Keratinocyte (primary cell): ENCODE results near the gene STARD10. TPM values are rescaled to one million over a fixed set of nuclear protein-coding genes. Genes with fewer than 3 reads are reported as not detected.

Source experiments
- DNase-seq: peaks from one replicate; pipeline ENCODE4 v3.0.0-alpha.2; 2011; ENCODE audit warnings: low read depth, missing footprints, low spot score
- FAIRE-seq: peaks from 2 replicates; lab custom pipeline; 2011; peaks lifted over from hg19 to GRCh38; lab: Jason Lieb, UNC
- H2AFZ ChIP-seq: 2 replicates; pipeline ENCODE4 v1.6.0; 2012; ENCODE audit warnings: low read length, control low read depth, inconsistent platforms; ENCODE audit not compliant: control insufficient read depth
- H3K27ac ChIP-seq: 2 replicates; pipeline ENCODE4 v1.5.1; 2011; ENCODE audit warnings: low read length; ENCODE audit not compliant: control insufficient read depth, insufficient read depth
- H3K27me3 ChIP-seq: 3 replicates; pipeline ENCODE4 v1.6.0; 2011; ENCODE audit warnings: low read length; ENCODE audit not compliant: control insufficient read depth, insufficient read depth; ENCODE audit errors: extremely low read depth
- H3K36me3 ChIP-seq, 2 experiments: 2 replicates in 1 of 2; 3 replicates in 1 of 2; pipeline ENCODE4 v1.5.1; 2011; ENCODE audit warnings: low read length in 2 of 2, mild to moderate bottlenecking in 1 of 2; ENCODE audit not compliant: control insufficient read depth in 2 of 2, insufficient read depth in 2 of 2; ENCODE audit errors: extremely low read depth in 1 of 2
- H3K4me1 ChIP-seq: 3 replicates; pipeline ENCODE4 v1.5.1; 2011; ENCODE audit warnings: low read length; ENCODE audit not compliant: control insufficient read depth, insufficient read depth; ENCODE audit errors: extremely low read depth
- H3K4me2 ChIP-seq: 3 replicates; pipeline ENCODE4 v1.6.0; 2011; ENCODE audit warnings: low read depth, low read length; ENCODE audit not compliant: control insufficient read depth, insufficient read depth; ENCODE audit errors: extremely low read depth
- H3K4me3 ChIP-seq, 3 experiments: fragments of 200-600 bp in 1 of 3; sonication (generic) in 1 of 3; 2 replicates in 2 of 3; 3 replicates in 1 of 3; pipeline ENCODE4 v1.5.1; 2011 to 2016; ENCODE audit warnings: low read length in 3 of 3, mild to moderate bottlenecking in 3 of 3, control low read depth in 2 of 3, inconsistent platforms in 1 of 3, low read depth in 1 of 3, mixed read lengths in 1 of 3, mixed run types in 1 of 3, moderate library complexity in 1 of 3; ENCODE audit not compliant: control insufficient read depth in 2 of 3, insufficient read depth in 2 of 3; ENCODE audit errors: extremely low read depth in 1 of 3
- H3K79me2 ChIP-seq: 2 replicates; pipeline ENCODE4 v1.6.0; 2012; ENCODE audit warnings: low read length; ENCODE audit not compliant: control insufficient read depth, insufficient read depth
- H3K9ac ChIP-seq: 3 replicates; pipeline ENCODE4 v1.6.0; 2011; ENCODE audit warnings: low read length; ENCODE audit not compliant: control insufficient read depth, insufficient read depth; ENCODE audit errors: extremely low read depth
- H3K9me1 ChIP-seq: 3 replicates; pipeline ENCODE4 v1.6.0; 2011; ENCODE audit warnings: low read length; ENCODE audit not compliant: control insufficient read depth, insufficient read depth; ENCODE audit errors: extremely low read depth
- H3K9me3 ChIP-seq: 2 replicates; pipeline ENCODE4 v1.5.1; 2012; ENCODE audit warnings: low read depth, low read length; ENCODE audit not compliant: control insufficient read depth
- H4K20me1 ChIP-seq: 3 replicates; pipeline ENCODE4 v1.6.0; 2011; ENCODE audit warnings: low read length; ENCODE audit not compliant: control insufficient read depth, insufficient read depth; ENCODE audit errors: extremely low read depth
- EZH2 ChIP-seq: IDR thresholded peaks from one replicate; pipeline ENCODE4 v1.6.1; 2012; ENCODE audit warnings: inconsistent platforms, mild to moderate bottlenecking, low read length, moderate library complexity
- dilution Hi-C: fragments of 300-500 bp; cut with MboI; formaldehyde crosslinking; loops from one replicate; pipeline ENCODE4 v1.7.0; 2020; ENCODE audit warnings: low sequenced_read_pairs; ENCODE audit not compliant: extremely low pct_ligation_motif_present
- polyA plus RNA-seq, 5 experiments: library from polyadenylated mRNA; depleted of rRNA in 3 of 5; stranded (reverse) in 3 of 5; stranded (forward) in 1 of 5; unstranded in 1 of 5; fragments of >200 nt; gene quantifications; 1 replicate in 1 of 5; 2 replicates in 3 of 5; 3 replicates in 1 of 5; pipeline versions ENCODE4 v1.2.1 to v1.2.3, GENCODE V29; 2011 to 2012; ENCODE audit warnings: missing spikeins in 2 of 5, low read depth in 1 of 5, low replicate concordance in 1 of 5
- TF ChIP-seq, protein P1 (sequence below), 3 experiments: IDR thresholded peaks in 1 of 3; conservative IDR thresholded peaks in 1 of 3; optimal IDR thresholded peaks in 1 of 3; 2 replicates in 2 of 3; 3 replicates in 1 of 3; pipeline versions ENCODE3 to v1.5.1; 2011; ENCODE audit warnings: low read length in 3 of 3, mild to moderate bottlenecking in 3 of 3, moderate library complexity in 2 of 3, control low read depth in 1 of 3, inconsistent platforms in 1 of 3; ENCODE audit not compliant: insufficient read depth in 2 of 3; ENCODE audit errors: extremely low read depth in 1 of 3

STARD10 gene
- polyA plus RNA-seq, 1 donor (not counting 4 experiments of a cell fraction or from before 2014, with no cell fraction given): 67.0 TPM

DNA sequence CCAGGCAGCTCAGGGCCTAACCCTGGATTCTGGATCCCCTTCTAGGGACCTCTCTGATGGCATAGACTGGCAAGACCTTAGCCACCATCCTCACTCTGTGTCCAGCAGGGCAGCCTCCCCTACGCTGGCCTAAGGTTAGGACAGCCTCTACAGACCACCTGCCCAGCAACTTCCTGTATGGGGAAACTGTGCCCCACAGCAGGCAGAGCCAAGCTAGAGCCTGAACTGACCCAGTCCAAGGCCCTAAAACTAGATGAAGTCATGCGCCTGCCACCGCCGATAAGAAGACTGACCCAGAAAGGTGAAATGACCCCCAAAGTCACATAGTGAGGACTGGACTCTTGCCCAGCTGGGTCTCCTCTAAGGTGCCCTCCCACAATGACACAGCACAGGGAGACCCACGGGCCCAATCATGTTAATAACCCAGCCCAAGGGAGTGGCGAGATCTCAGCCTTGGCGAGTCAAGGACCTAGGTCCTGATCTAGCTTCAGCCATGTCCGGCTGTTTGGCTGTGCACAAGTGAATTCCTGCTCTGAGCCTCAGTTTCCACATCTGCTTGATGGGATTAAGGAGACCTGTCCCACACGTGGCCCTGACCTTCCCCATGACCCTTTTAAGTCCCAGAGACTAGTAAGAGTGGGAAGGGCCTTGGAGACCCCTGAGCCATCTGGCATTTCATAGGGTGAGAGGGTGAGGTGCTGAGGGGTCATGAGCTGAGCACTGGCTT is 17.6 kb downstream of the STARD10 start:
- no peak for FAIRE-seq
- H3K27ac ChIP-seq: no peak overlapping the region

DNA sequence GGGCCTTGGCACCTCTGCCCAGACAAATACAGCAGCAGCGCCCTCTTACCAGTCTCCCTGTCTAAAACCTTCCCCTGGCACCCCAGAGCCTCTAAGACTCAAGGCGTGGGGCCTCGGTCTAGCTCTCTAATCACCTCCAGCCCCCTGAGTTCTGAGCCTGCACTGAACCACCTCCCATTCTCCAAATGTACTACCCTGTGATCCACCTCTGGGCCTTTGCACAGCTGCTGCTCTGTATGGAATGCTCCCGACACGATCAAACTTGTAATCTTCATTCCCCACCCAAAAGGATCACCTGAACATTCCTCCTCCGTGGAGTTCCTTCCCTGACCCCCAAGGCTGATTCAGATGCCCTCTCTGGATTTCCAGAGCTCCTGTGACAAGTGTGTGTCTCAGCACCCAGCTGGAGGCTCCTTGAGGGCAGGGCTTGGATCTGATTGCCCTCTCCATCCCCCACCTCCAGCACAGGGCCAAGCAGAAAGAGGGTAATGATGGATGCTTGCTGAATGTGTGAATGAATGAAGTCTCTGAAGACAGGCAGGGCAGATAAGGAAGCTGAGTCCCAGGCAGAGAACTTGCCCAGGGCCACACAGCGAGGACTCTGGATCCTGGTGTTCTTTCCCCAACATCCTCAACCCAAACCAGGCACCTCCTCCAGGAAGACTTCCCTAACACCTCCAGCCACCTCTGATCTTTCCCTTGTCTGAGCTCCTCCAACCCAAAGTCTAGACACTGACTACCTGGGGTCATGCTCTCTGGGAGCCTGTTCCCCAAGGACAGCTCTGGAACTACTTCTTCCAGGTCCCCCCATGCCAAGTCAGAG is 18.3 kb downstream of the STARD10 start:
- H3K9ac ChIP-seq: no peak overlapping the region
- H3K9me1 ChIP-seq: peaks cover 3% of the 10 kb centered on the region
- peaks cover 0 to 5% of the 10 kb centered on the region in 2 experiments for H3K36me3 ChIP-seq
- no peaks in the 10 kb centered on the region for H3K27me3 ChIP-seq
- dilution Hi-C loops: no loop called here
- no peak overlapping the region for H3K4me2 ChIP-seq
- FAIRE-seq: no peak
- no peak overlapping the region for H3K4me3 ChIP-seq
- no peak for TF ChIP-seq EZH2
- TF ChIP-seq, protein P1, sequence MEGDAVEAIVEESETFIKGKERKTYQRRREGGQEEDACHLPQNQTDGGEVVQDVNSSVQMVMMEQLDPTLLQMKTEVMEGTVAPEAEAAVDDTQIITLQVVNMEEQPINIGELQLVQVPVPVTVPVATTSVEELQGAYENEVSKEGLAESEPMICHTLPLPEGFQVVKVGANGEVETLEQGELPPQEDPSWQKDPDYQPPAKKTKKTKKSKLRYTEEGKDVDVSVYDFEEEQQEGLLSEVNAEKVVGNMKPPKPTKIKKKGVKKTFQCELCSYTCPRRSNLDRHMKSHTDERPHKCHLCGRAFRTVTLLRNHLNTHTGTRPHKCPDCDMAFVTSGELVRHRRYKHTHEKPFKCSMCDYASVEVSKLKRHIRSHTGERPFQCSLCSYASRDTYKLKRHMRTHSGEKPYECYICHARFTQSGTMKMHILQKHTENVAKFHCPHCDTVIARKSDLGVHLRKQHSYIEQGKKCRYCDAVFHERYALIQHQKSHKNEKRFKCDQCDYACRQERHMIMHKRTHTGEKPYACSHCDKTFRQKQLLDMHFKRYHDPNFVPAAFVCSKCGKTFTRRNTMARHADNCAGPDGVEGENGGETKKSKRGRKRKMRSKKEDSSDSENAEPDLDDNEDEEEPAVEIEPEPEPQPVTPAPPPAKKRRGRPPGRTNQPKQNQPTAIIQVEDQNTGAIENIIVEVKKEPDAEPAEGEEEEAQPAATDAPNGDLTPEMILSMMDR (optimal IDR thresholded peaks at IDR 0.05 in 1 of 3, IDR thresholded peaks at IDR 0.05 in 1 of 3, conservative IDR thresholded peaks at IDR 0.05 in 1 of 3; ENCODE audit: extremely low read depth in 1 of 3, insufficient read depth in 2 of 3, low read length in 3 of 3): no peak
- H3K27ac ChIP-seq: no peak overlapping the region
- no peak for DNase-seq
- H3K9me3 ChIP-seq: no peaks in the 10 kb centered on the region
- H3K4me1 ChIP-seq: peaks cover 41% of the 10 kb centered on the region
- H4K20me1 ChIP-seq: no peaks in the 10 kb centered on the region
- no peaks in the 10 kb centered on the region for H3K79me2 ChIP-seq
- no peak overlapping the region for H2AFZ ChIP-seq

More for the DNA sequence above, 17.6 kb downstream of the STARD10 start:
- Histone ChIP-seq H3K4me3 (no peak overlapping the region), H3K27me3 (no peaks in the 10 kb centered on the region), H3K79me2 (no peaks in the 10 kb centered on the region), H3K4me2 (no peak overlapping the region), H3K36me3 (peaks cover 0 to 5% of the 10 kb centered on the region in 2 experiments), H3K9me3 (no peaks in the 10 kb centered on the region), H3K4me1 (peaks cover 45% of the 10 kb centered on the region), H3K9me1 (peaks cover 3% of the 10 kb centered on the region), H3K9ac (no peak overlapping the region), H2AFZ (no peak overlapping the region), H4K20me1 (no peaks in the 10 kb centered on the region)
- TF ChIP-seq, protein P1 (optimal IDR thresholded peaks at IDR 0.05 in 1 of 3, IDR thresholded peaks at IDR 0.05 in 1 of 3, conservative IDR thresholded peaks at IDR 0.05 in 1 of 3; ENCODE audit: extremely low read depth in 1 of 3, insufficient read depth in 2 of 3, low read length in 3 of 3): no peak
- TF ChIP-seq EZH2: no peak
- no peak for DNase-seq
- dilution Hi-C loops: no loop called here
